Loucy (cell line): ENCODE measurements around the gene HSD3B7.

Experiments used
- CTCF ChIP-seq: fragments of 200-600 bp; sonication (generic); conservative IDR thresholded peaks from 2 replicates; pipeline ENCODE4 v1.5.1; 2014; ENCODE audit warnings: mild to moderate bottlenecking, antibody characterized with exemption, low read length
- EZH2phosphoT487 ChIP-seq: fragments of 200-600 bp; IDR thresholded peaks from 2 replicates; pipeline ENCODE4 v1.6.1; 2018; ENCODE audit warnings: antibody characterized with exemption, mild to moderate bottlenecking, moderate library complexity, borderline replicate concordance

GRCh38 chr16:30967795-30968194, 17.2 kb upstream of the HSD3B7 start:
- TF ChIP-seq CTCF (no peak), EZH2phosphoT487 (no peak)
